Vagina (tissue), 2 donors: Measurements from ENCODE around the gene CFAP46. TPM values are rescaled to one million over a fixed set of nuclear protein-coding genes. Genes with fewer than 3 reads are reported as not detected.

ENCODE experiments used
- DNase-seq, 2 donors: peaks; one replicate each; pipeline ENCODE4 v3.0.0-alpha.2; 2017; ENCODE audit errors: extremely low spot score in 2 of 2
- H3K27ac ChIP-seq: fragments of 200-600 bp; sonication (generic); one replicate; pipeline ENCODE4 v1.5.1; 2019
- H3K27me3 ChIP-seq: fragments of 200-600 bp; sonication (generic); one replicate; pipeline ENCODE4 v1.5.1; 2019
- H3K36me3 ChIP-seq, 2 donors: fragments of 200-600 bp; sonication (generic); one replicate each; pipeline ENCODE4 v1.5.1; 2017 to 2019
- H3K4me1 ChIP-seq: fragments of 200-600 bp; sonication (generic); one replicate; pipeline ENCODE4 v1.5.1; 2019
- H3K4me3 ChIP-seq, 2 donors: fragments of 200-600 bp; sonication (generic); 1 replicate in 1 of 2; 2 replicates in 1 of 2; pipeline ENCODE4 v1.5.1; 2016 to 2019
- H3K9me3 ChIP-seq: fragments of 200-600 bp; sonication (generic); one replicate; pipeline ENCODE4 v1.5.1; 2019
- CTCF ChIP-seq, 3 experiments: fragments of 450-650 bp in 2 of 3; fragments of 200-600 bp in 1 of 3; sonication (generic) in 1 of 3; IDR thresholded peaks; one replicate each; pipeline ENCODE4 v1.5.1; 2017 to 2019; ENCODE audit warnings: antibody characterized with exemption in 3 of 3, mild to moderate bottlenecking in 2 of 3, moderate library complexity in 2 of 3
- POLR2A ChIP-seq, 2 donors: fragments of 450-650 bp; IDR thresholded peaks; one replicate each; pipeline ENCODE4 v1.6.1; 2017; ENCODE audit warnings: antibody characterized with exemption in 2 of 2, mild to moderate bottlenecking in 2 of 2, moderate library complexity in 2 of 2
- POLR2AphosphoS5 ChIP-seq, 2 donors: sonication (generic); formaldehyde crosslinking; IDR thresholded peaks; one replicate each; pipeline ENCODE4 v1.9.0; 2017; ENCODE audit warnings: antibody characterized with exemption in 2 of 2, mild to moderate bottlenecking in 2 of 2, low read depth in 1 of 2; ENCODE audit not compliant: insufficient read depth in 1 of 2
- intact Hi-C: fragments of 100-400 bp; cut with DNase I; formaldehyde crosslinking; loops from one replicate; pipeline ENCODE4 v1.15.1; 2023
- total RNA-seq: library from RNA; depleted of rRNA; stranded (reverse); fragments of >200 nt; gene quantifications from one replicate; pipeline ENCODE4 v1.2.3, GENCODE V29; 2016

The CFAP46 gene
- total RNA-seq, 1 donor from 2014 or later, result not detected

DNA sequence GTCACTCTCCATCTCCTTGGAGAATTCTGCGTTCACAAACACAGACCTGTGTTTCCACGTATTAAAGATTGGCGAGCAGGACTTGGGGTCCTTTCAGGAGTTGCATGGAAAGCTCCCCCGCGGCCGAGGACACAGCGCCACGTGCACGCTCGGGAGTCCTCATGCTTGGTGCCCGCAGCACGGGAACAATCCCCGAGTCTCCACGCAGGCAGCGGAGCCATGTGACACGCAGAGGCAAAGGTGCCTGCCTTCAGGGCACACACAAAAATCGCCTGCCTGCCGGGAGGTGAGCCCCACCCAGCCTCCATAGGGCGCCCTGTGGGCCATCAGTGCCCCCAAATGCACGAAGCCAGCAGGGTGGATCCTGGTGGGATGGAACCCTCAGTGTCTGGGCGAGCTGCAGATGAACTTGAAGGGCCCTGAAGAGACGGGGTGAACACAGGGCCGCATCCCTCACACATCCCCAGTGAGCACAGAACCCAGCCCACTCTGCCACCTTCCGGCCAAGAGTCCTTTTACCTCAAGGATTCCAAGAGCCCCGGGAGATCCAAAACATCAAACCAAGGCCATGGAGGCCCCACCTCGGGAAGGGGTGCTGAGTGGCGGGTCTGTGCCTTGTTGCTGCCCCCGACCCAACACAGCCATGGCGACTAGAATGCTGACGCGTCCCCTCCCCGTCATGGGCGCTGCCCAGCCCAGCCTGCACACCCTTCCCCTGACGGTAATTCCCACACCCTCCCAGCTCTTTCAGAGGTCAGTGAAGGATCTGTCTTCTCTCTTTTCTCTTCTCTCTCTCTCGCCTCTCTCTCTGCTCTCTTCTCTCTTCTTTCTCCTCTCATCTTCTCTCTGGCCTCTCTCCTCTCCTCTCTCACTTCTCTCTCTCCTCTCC lies 55.9 kb downstream of the CFAP46 start:
- no peak for DNase-seq

DNA sequence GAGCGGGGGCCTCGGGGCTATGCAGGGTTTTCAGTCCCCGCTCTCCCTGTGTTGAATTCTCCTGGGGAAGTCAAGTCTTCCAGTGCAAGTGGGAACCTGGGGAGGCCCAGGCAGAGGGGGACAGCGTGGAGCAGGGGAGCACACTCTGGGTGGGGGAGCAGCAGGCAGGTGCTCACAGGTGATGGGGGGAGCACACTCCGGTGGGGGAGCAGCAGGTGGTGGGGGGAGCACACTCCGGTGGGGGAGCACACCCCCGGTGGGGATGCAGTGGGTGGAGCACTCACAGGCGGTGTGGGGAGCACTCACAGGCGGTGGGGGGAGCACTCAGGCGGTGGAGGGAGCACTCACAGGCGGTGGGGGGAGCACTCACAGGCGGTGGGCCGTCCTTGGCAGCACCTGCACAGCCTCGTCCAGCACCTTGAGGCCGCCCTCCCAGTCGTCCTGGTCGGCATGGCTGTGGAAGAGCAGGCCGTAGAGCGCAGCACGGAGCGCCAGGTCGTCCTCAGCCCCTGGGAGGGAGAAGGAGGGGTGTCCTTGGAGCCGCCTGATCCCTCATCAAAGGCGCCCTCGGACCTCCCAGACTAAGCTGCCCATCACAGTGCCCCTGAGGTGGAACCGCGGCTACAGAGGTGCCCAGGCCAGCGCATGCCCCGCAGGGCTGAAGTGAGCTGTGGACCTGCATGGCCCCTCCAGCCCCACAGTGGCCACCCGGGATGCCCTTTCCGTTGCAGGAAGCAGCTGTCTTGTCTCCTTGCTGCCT lies 56.7 kb downstream of the CFAP46 start:
- no peaks in the 10 kb centered on the region for H3K9me3 ChIP-seq
- no peaks in the 10 kb centered on the region for H3K27me3 ChIP-seq
- no peaks in the 10 kb centered on the region for H3K36me3 ChIP-seq
- no peaks in the 10 kb centered on the region for H3K4me1 ChIP-seq
- TF ChIP-seq CTCF (IDR thresholded peaks at IDR 0.05), result no peak
- TF ChIP-seq POLR2A (IDR thresholded peaks at IDR 0.05), result no peak
- TF ChIP-seq POLR2AphosphoS5 (IDR thresholded peaks at IDR 0.05; ENCODE audit: insufficient read depth in 1 of 2, low read depth in 1 of 2), result no peak
- no peak overlapping the region for H3K4me3 ChIP-seq
- intact Hi-C loops, result no loop called here
- DNase-seq, result no peak
- no peak overlapping the region for H3K27ac ChIP-seq

More for the DNA sequence above, 55.9 kb downstream of the CFAP46 start:
- TF ChIP-seq CTCF (IDR thresholded peaks at IDR 0.05) (no peak), POLR2A (IDR thresholded peaks at IDR 0.05) (no peak), POLR2AphosphoS5 (IDR thresholded peaks at IDR 0.05; ENCODE audit: insufficient read depth in 1 of 2, low read depth in 1 of 2) (no peak)
- H3K36me3 ChIP-seq, result no peaks in the 10 kb centered on the region
- no peaks in the 10 kb centered on the region for H3K9me3 ChIP-seq
- no peaks in the 10 kb centered on the region for H3K4me1 ChIP-seq
- no peak overlapping the region for H3K4me3 ChIP-seq
- H3K27ac ChIP-seq, result no peak overlapping the region
- intact Hi-C loops, result no loop called here
- no peaks in the 10 kb centered on the region for H3K27me3 ChIP-seq

DNA sequence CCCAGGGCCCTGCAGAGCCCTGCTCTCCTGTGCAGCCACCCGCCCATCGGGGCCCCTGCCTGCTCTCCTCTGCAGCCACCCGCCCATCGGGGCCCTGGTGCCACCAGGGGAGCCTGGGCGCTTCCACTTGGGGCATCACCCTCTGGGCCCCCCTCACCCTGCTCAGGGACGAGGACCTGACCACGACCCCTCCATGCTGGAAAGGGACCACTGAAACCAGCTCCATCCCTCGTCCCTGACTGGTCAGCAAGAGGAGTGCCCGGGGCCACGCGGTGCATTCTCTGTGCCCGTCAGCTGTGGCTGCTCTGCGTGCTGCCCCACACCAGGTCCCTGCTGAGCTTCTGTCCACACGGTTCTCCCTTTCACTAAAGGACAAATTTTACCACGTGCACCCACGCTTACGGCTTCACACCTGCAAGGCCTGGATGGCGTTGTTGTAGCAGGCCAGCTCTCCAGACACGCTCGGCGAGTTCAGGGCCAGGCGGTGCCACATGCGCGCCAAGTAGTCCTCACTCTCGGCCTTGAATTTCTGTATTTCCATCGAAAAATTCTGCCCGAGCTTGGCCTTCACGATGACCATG lies 57.6 kb downstream of the CFAP46 start:
- Histone ChIP-seq H3K9me3 (no peaks in the 10 kb centered on the region), H3K4me1 (no peaks in the 10 kb centered on the region), H3K36me3 (no peaks in the 10 kb centered on the region), H3K27ac (no peak overlapping the region), H3K4me3 (no peak overlapping the region), H3K27me3 (no peaks in the 10 kb centered on the region)
- no peak for DNase-seq
- intact Hi-C loops, result no loop called here
- TF ChIP-seq POLR2AphosphoS5 (IDR thresholded peaks at IDR 0.05; ENCODE audit: insufficient read depth in 1 of 2, low read depth in 1 of 2) (no peak), CTCF (IDR thresholded peaks at IDR 0.05) (no peak), POLR2A (IDR thresholded peaks at IDR 0.05) (no peak)

DNA sequence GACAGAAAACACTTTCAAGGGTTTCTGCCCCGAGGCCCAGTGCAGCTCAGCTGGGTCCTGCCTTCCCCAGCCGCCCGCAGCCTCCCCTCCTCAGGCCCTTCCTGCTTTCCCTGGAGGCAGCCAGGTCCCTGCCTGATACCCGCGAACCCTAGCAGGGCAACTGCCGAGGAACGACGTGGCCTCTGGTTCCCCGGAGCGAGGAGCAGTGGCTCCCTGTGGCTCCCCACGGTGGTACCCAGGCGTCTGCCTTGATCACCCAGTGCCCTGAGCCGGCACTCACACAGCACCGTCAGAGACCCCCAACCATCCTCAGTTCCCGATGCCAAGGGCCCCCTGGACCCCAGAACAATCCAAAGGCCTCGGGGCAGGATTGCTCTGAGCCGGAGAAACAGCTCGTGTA lies 58.3 kb downstream of the CFAP46 start:
- Histone ChIP-seq H3K4me3 (no peak overlapping the region), H3K9me3 (no peaks in the 10 kb centered on the region), H3K27ac (no peak overlapping the region), H3K36me3 (no peaks in the 10 kb centered on the region), H3K4me1 (peaks cover 3% of the 10 kb centered on the region), H3K27me3 (no peaks in the 10 kb centered on the region)
- DNase-seq, result no peak
- TF ChIP-seq CTCF (IDR thresholded peaks at IDR 0.05) (no peak), POLR2A (IDR thresholded peaks at IDR 0.05) (no peak), POLR2AphosphoS5 (IDR thresholded peaks at IDR 0.05; ENCODE audit: insufficient read depth in 1 of 2, low read depth in 1 of 2) (no peak)
- intact Hi-C loops, result no loop called here
